NCI-H2107 treated with DMSO at 0.1 percent for 48 hours (cell line): ENCODE measurements around the gene TGM1.

ENCODE experiments used
- DNase-seq: peaks from one replicate; lab custom pipeline; 2025; ENCODE audit not compliant: unreplicated experiment; lab: John Stamatoyannopoulos, UW

The TGM1 gene

GRCh38 chr14:24292118-24292807 lies 29.3 kb upstream of the TGM1 start:
- no peak for DNase-seq

GRCh38 chr14:24291446-24292117 lies 28.6 kb upstream of the TGM1 start:
- no peak for DNase-seq

- no peak for DNase-seq
Observed at GRCh38 chr14:24290746-24291145, 27.8 kb upstream of the TGM1 start.

- no peak for DNase-seq
Observed at GRCh38 chr14:24289649-24290280, 26.8 kb upstream of the TGM1 start.

GRCh38 chr14:24286996-24287395 lies 24.0 kb upstream of the TGM1 start:
- no peak for DNase-seq

- no peak for DNase-seq
Observed at GRCh38 chr14:24285351-24285750, 22.4 kb upstream of the TGM1 start.

- no peak for DNase-seq
Observed at GRCh38 chr14:24284501-24285035, 21.6 kb upstream of the TGM1 start.

GRCh38 chr14:24283796-24284460 lies 21.0 kb upstream of the TGM1 start:
- no peak for DNase-seq

GRCh38 chr14:24282736-24283135 lies 19.8 kb upstream of the TGM1 start:
- DNase-seq, result no peak

GRCh38 chr14:24281636-24282035 lies 18.7 kb upstream of the TGM1 start:
- no peak for DNase-seq

GRCh38 chr14:24280797-24281460 lies 18.0 kb upstream of the TGM1 start:
- DNase-seq, result no peak

GRCh38 chr14:24279301-24280186 lies 16.6 kb upstream of the TGM1 start:
- no peak for DNase-seq

- DNase-seq, result no peak
Observed at GRCh38 chr14:24278424-24278823, 15.4 kb upstream of the TGM1 start.

GRCh38 chr14:24277606-24278321 lies 14.8 kb upstream of the TGM1 start:
- DNase-seq, result no peak

GRCh38 chr14:24277071-24277470 lies 14.1 kb upstream of the TGM1 start:
- DNase-seq, result no peak

GRCh38 chr14:24274101-24274543 lies 11.1 kb upstream of the TGM1 start:
- no peak for DNase-seq

- DNase-seq, result no peak
Observed at GRCh38 chr14:24273422-24273998, 10.5 kb upstream of the TGM1 start.

- no peak for DNase-seq
Observed at GRCh38 chr14:24272467-24272866, 9.5 kb upstream of the TGM1 start.

GRCh38 chr14:24271834-24272263 lies 8.9 kb upstream of the TGM1 start:
- no peak for DNase-seq
